GM18498 (cell line): ENCODE measurements around the gene MIR17HG.
"Not testable (repeated sequence)": the region's sequence is repeated elsewhere in the genome, so short reads cannot be mapped to it uniquely, and the experiment has no call there.

Experiments used
- ATAC-seq: cut with Tn5 transposase; IDR thresholded peaks from one replicate; pipeline ENCODE4 v1.9.1; 2021; ENCODE audit warnings: mild to moderate bottlenecking, moderate library complexity; ENCODE audit not compliant: unreplicated experiment

MIR17HG gene

DNA sequence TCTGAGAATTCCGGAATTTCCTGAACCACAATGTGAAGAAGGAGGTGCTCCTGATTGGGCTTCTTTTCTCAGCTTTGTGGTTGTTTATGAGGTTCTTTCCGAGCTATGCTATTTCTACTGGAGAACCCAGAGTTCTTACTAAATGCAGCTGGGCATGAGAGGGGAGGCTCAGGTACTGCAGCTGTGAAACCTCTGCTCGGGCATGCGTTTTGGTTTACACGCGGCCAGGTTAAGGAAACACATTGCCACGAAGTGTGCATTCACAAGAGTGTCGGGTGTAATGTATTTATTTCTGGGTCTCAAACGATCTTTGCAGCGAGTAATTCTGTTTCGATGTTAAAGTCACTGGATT, 661 bp upstream of the MIR17HG start:
- ATAC-seq: peak; percentile 27

DNA sequence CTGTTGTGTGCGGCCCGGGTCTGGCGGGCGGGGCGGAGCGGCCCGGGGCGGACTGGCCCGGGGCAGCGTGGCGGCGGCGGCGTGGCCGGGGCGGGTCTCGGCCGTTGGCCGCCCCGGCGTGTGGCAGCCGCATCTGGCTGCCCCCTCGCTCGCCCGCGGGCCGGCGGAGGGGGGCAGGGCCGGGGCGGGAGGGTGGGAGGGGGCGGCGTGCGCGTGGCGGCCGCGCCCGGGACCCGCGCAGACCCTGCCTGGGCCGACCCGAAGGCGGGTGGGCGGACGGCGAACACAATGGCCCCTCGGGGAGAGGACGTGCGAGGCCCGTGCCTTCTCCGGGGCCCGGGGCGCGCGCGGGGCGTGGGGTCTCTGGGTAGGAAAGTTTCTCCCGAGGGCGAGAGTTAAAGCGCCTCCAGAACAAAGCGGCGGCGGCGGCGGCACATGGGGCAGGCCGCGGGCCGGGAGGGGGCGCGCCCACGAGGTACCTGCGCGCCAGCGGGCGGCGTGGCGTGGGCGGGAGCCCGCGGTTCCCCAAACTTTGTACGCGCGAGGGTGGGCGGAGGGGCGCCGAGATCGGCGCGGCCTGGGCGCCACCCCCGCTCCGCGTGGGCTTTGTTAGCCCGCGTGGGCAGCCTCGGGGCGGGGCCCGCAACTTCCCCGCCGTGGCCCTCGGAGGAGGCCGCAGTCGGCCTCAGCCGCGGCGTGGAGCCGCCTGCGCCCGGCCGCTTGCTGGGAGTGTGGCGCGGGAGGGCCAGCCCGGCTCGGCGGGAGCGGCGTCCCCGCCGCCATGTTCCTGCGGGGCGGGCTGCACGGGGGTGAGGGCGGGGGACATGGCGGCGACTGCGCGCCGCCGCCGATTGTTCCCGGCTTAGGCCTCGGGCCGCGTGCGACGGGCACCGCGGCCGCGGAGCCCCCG, 764 bp downstream of the MIR17HG start:
- ATAC-seq: peak; percentile 42

DNA sequence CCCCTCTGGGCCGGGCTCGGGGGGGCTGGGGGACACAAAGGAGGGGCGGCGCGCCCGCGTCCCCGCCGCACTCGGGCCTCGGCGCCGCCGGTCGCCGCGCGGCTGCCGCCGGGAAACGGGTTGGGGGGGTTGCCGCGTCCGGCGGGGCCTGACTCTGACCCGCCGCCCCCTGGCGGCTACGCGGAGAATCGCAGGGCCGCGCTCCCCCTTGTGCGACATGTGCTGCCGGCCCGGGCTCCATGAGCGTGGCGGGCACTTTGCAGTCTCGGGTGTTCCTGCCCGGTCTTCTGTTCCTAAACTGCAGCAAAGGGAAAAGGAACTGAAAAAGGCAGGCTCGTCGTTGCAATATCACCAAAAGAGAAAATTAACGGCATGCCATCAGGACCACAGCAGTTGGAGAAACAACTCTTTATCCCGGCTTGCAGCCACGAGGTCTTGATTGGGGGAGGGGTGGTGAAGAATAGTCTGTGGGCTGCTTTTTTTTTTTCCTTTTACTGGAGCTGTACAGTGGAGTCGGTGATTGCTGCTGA, 1.5 kb downstream of the MIR17HG start:
- peak; percentile 56 for ATAC-seq

DNA sequence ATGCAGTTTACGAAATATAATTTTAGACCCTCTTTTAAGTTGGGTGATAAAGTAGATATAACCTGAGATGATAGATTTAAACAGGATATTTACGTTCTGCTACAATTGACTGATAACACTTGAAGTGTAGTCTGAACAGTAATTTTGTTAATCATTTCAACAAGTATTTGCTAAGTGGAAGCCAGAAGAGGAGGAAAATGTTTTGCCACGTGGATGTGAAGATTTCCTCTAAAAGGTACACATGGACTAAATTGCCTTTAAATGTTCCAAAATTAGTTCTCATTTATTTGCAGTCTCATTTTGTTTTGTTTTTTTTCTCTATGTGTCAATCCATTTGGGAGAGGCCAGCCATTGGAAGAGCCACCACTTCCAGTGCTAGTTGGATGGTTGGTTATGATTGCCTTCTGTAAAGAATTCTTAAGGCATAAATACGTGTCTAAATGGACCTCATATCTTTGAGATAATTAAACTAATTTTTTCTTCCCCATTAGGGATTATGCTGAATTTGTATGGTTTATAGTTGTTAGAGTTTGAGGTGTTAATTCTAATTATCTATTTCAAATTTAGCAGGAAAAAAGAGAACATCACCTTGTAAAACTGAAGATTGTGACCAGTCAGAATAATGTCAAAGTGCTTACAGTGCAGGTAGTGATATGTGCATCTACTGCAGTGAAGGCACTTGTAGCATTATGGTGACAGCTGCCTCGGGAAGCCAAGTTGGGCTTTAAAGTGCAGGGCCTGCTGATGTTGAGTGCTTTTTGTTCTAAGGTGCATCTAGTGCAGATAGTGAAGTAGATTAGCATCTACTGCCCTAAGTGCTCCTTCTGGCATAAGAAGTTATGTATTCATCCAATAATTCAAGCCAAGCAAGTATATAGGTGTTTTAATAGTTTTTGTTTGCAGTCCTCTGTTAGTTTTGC, 2.8 kb downstream of the MIR17HG start:
- no peak for ATAC-seq

DNA sequence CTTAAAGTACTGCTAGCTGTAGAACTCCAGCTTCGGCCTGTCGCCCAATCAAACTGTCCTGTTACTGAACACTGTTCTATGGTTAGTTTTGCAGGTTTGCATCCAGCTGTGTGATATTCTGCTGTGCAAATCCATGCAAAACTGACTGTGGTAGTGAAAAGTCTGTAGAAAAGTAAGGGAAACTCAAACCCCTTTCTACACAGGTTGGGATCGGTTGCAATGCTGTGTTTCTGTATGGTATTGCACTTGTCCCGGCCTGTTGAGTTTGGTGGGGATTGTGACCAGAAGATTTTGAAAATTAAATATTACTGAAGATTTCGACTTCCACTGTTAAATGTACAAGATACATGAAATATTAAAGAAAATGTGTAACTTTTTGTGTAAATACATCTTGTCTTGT, 3.6 kb downstream of the MIR17HG start:
- no peak for ATAC-seq

DNA sequence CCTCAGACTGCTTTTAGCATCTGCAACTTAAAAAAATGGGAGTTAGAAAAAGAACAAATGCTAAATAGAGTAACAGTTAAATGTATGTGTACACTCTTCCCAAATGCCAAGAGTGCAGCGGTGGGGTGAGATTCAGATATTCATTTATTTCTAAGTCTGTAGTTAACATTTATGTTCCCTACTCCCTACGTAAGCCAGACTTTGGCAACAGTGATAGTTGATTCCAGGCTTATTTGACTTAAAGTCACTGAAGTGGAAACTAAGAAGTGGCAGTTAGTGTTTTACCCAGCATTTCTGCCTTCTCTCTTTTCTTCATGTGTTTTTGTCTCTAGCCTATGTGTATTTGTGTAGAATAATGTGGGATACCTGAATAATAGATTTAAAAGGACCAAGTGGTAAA, 4.5 kb downstream of the MIR17HG start:
- ATAC-seq: no peak

DNA sequence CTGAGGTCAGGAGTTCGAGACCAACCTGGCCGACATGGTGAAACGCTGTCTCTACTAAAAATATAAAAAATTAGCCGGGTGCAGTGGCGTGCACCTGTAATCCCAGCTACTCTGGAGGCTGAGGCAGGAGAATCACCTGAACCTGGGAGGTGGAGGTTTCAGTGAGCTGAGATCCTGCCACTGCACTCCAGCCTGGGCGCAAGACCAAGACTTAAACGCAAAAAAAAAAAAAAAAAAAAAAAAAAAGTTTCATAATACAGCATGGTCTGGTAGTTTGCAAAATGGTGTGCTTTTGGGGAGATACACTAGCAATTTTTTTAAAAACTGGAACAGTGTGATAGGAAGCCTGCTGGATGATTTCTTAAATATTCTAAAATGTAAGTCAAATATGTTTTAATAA, 5.4 kb downstream of the MIR17HG start:
- ATAC-seq: not testable (repeated sequence)

DNA sequence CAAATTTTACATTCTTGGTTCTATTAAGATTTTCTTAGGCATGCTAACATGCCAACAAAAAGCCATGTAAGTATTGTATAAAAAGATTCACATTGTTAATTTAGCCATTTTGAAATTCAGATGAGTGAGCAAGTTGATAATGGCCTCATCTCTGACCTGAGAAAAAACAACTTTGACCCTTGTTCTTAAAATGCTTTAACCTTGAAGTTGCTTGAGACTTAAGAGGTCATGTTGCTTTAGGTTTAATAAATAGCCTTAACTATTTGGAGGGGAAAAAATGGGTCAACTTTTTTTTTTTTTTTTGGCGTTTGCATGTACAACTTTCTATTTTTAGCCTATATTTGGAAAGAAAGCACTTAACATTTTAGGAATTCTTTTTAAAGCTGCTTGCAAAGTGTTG, 6.0 kb downstream of the MIR17HG start:
- ATAC-seq: no peak

DNA sequence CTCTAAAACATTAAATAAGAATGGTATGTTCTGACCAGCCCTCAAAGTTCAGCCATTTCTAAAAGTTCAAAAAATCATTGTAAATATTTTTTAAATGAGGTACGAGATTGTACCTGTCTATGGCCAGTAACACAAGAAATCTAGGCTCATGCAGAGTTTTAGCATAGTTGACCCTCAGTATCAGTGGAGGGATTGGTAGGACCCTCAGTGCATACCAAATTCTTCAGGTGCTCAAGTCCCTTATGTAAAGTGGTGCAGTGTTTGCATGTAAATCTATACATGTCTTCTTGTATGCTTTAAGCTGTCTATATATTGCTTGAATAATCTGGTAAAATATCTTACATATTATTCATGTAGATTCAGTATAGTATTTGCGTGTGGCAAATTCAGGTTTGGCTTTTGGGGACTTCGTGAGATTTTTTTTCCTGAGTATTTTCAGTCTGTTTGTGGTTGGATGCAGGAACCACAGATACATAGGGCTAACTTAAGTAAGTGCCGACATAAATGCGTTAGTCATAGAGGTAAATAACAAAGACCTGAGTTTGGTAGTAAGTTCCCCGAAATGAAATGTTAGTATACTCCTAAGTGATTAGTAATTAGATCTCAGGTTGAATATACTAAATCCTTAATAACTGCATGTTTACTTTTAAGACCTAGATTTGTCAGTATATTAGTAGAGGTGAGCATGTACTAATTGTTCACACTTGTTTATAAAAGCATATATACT, 7.8 kb downstream of the MIR17HG start:
- no peak for ATAC-seq

DNA sequence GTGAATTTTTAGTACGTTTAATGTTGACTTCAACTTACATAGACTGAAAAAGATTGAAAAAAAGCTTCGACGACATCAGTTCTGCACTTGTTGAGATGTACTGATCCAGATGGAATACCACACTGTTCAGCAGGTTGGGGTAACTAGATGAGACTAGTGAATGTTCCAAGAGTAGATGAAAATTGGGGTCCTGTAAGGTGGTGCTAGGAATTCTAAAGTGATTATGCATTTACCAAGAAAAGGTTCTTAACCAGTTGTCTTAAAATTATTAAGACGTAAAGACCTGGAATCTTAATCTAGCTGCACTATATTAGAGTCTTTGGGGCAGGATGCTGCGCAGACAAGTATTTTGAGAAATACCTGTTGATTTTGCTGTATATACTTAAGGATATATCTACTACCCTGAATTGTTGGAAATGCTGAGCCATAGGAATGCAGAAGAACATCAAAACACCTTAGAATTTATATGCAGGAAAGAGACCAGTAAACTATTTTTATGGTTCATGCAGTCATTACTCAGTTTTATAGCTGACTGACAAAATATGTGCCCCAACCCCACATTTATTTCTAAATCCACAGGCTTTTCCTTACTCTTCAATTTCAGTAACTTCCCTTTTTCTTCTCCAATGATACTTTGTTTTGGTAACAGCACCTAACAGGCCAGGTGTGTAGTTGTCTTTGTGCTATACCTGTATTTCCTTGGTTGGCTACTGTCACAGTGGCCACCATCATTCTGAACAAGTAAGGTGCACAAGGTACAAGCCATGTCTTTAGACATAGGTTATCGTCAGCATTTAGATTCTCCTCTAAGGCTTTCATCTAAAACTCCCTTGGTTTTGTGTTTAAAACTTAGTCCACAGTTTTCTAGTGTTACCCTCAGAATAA, 8.6 kb downstream of the MIR17HG start:
- no peak for ATAC-seq

DNA sequence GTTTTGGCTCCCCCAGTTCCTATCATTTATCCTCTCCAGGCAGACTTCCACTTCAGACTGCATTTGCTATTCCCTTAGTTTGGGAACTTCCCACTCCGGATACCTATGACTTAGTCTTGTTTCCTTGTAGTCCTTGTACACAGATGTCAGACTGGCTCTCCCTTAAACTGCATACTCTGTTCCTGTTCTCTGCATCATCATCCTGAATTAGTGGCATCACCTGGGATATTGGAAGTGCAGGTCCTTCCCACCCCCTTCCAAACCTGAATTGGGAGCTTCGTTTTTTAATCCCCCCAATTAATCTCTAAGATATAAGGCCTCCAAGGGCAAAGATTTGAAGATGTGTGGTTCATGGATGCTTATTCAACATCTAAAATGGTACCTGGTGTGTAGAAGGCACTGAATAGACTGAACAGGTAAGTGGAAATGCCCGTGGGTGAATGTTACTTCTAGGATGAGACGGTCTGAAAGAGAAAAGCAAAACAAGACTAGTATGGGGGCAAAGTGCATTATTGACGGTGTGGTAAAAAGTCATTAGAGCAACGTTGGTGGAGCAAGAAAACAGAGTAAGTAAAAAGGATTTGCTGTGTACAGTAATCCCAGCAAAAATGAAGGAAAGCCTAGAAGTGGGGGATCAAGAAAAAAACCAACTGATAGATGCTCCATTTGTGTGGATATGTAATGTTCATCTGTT, 9.6 kb downstream of the MIR17HG start:
- no peak for ATAC-seq

DNA sequence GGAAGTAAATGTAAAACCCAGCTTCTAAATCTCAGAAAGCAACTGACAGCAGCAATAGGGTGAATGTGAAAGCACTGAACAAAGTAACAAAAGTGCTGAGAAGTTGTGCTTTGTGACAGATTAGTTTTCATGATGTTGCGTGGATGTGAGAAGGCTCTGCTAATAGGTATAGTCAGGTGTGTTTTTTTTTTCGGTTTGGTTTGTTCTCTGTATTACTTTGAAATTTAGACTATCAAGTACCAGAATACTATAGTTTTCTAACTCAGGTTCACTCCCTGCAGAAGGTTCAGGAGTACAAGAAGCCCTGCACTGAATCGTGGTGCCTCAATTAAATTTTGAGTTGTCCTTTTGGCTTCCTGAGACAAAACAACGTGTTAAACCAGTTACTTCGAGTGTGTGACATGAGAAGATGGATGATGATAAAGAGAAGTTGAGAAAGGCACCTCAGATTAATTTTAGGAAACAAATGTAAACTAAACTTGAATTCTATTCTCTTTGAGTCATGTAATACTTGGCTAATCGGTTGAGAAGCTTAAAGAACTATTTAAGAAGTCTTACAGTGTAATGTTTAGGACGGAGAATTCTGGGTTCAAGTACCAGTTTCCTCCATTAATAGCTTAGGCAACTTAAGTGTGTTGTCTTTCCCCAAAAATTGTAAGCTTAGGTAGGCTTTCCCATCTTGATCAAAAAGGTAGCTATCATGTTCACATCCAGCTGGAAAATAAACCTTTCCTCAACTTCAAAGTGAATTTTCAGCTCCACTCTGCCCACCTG, 10.3 kb downstream of the MIR17HG start:
- no peak for ATAC-seq

DNA sequence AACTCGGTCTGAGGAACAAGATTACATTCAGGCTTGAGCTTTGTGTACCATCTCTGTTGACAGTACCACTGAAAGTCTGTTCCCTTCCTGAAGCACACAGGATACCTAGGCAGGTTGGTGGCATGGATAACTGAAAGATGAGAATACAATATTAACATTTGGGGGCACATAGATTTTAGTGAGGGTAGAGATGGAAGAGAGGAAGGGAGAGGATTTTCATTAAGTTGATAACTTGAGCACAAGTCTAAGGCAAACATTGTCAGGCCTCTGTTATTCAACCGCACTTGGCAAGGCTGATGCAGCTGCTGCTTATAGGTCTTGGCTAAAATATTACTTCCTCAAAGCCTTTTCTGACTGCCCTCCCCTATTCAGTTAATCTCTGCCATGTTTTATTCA, 10.9 kb downstream of the MIR17HG start:
- no peak for ATAC-seq

DNA sequence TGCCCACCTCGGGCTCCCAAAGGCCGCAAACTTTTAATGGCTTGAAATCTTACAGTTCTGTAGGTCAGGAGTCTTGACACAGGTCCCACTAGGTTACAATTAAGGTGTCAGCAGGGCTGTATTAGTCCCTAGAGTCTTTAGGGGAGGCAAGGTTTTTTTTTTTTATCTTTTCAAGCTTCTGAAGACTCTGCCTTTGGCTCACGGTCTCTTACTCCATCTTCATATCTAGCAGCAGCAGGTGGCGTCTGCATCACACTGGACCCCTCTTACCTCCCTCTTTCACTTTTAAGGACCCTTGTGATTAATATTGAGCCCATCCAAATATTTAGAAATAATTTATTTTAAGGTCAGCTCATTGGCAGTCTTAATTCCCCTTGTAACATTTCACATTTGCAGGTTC, 11.6 kb downstream of the MIR17HG start:
- no peak for ATAC-seq

DNA sequence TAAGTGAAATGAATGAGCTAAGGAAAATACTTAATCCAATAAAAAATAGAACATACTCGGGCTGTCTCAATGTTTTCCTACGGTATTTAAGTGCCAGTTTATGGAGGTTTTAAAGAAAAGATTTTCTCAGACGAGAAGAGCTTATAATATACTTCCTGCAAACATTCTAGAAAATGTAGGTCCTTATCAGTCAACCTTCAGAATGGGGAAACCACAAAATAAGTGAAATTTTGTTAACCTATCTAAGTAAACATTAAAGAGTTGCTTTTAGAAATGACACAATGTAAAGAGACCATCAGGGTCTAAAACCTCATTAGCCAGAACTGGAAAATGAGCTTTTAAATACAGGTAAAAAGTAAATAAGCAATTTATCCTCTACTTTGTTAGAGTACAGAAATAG, 12.1 kb downstream of the MIR17HG start:
- ATAC-seq: no peak

DNA sequence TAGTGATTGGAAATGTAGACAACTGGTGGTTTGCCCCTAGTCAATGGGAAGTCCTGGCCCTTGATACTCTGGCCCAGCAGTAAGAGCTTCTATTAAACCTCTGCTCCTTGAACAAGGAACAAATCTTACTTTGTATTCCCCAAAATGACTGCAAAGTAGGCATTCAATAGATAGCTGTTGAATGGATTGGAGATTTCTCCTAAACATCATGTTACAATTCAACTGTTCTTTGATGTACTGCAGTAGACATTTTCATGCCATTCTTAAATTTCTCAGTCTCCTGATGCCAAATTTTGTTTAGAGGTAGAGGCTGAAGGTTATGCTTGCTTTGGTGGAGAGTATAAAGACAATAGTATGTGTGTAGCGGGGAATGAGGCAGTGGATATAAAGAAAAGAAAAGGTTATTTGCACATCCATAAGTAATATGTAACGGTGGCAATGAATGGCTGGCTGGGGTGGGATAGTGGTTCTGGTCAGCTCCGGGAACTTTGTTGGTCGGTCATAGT, 12.8 kb downstream of the MIR17HG start:
- no peak for ATAC-seq

DNA sequence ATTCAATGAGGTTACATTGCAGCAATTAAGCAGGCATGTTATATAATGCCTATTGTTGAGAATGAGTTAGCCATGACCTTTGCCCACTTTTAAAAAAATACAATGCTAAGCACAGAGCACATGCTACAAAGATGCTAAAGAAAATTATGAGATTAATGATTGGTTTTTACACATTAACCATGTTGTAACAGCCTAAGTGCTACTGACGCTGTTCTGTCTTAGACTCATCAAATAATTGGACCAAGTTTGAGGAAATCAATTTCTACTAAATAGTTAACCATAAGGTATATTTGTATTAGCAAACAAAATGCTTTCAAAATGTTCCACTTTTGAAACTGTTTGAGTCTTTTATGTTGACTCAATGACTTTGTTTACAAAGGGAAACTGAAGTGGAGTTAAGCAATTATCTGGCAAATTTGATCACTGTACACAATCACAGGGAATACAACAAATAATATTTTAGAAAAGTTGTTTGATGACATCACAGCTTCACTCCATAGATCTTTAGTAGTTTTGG, 14.3 kb downstream of the MIR17HG start:
- no peak for ATAC-seq

DNA sequence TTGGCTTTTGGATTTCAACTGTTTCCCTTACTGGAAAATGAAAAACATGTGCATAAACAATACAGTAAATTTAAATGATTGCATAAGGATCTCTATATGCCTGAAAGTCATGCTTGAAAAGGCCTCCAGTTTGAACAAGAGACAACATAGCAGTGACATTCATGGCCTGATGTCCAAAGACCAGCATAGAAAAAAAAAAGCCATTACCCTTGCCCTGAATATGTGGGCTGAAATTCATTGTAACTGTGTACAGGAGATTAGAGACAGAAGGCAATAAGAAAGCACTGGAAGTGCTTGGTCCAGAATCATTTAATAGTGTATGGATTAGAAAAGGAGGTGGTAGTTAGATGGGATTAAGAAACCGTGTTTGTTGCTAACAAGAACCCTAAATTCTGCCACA, 15.4 kb downstream of the MIR17HG start:
- no peak for ATAC-seq
